Trophoblast cell (in vitro differentiated cells and primary cell): ENCODE results near the gene ZWILCH.
"Not testable (repeated sequence)": the region's sequence is repeated elsewhere in the genome, so short reads cannot be mapped to it uniquely, and the experiment has no call there.

Experiments used
- DNase-seq, 2 donors: peaks; one replicate each; pipeline ENCODE4 v3.0.0-alpha.2; 2016
- H2AFZ ChIP-seq: 2 replicates; pipeline ENCODE4 v1.6.1; 2013; ENCODE audit warnings: low read length, moderate library complexity, mild to moderate bottlenecking; ENCODE audit not compliant: insufficient read depth, poor library complexity
- H2AK5ac ChIP-seq: 2 replicates; pipeline ENCODE4 v1.6.1; 2013; ENCODE audit warnings: mild to moderate bottlenecking, low read length
- H2BK120ac ChIP-seq: 2 replicates; pipeline ENCODE4 v1.6.1; 2013; ENCODE audit warnings: low read length, mild to moderate bottlenecking, moderate library complexity; ENCODE audit not compliant: insufficient read depth, poor library complexity
- H2BK12ac ChIP-seq: 2 replicates; pipeline ENCODE4 v1.6.1; 2013; ENCODE audit warnings: mild to moderate bottlenecking, low read length, moderate library complexity
- H2BK5ac ChIP-seq: 2 replicates; pipeline ENCODE4 v1.6.1; 2013; ENCODE audit warnings: low read length, low read depth, moderate library complexity, mild to moderate bottlenecking; ENCODE audit not compliant: poor library complexity
- H3K14ac ChIP-seq: 2 replicates; pipeline ENCODE4 v1.6.1; 2013; ENCODE audit warnings: mild to moderate bottlenecking, low read length
- H3K18ac ChIP-seq: 2 replicates; pipeline ENCODE4 v1.6.1; 2013; ENCODE audit warnings: mild to moderate bottlenecking, low read length
- H3K23ac ChIP-seq: 2 replicates; pipeline ENCODE4 v1.6.1; 2013; ENCODE audit warnings: low read length
- H3K27ac ChIP-seq: 2 replicates; pipeline ENCODE4 v1.5.1; 2013; ENCODE audit warnings: low read depth, mild to moderate bottlenecking, inconsistent platforms, low read length, moderate library complexity
- H3K27me3 ChIP-seq: 2 replicates; pipeline ENCODE4 v1.6.1; 2013; ENCODE audit warnings: inconsistent platforms, mild to moderate bottlenecking, low read length, moderate library complexity; ENCODE audit not compliant: insufficient read depth
- H3K36me3 ChIP-seq, 2 experiments: 1 replicate in 1 of 2; 2 replicates in 1 of 2; pipeline ENCODE4 v1.6.1; 2013; ENCODE audit warnings: low read length in 2 of 2, mild to moderate bottlenecking in 2 of 2, moderate library complexity in 1 of 2; ENCODE audit not compliant: insufficient read depth in 2 of 2, control insufficient read depth in 1 of 2
- H3K4ac ChIP-seq: 2 replicates; pipeline ENCODE4 v1.6.1; 2013; ENCODE audit warnings: low read depth, mild to moderate bottlenecking, low read length, moderate library complexity
- H3K4me1 ChIP-seq, 2 experiments: 1 replicate in 1 of 2; 2 replicates in 1 of 2; pipeline ENCODE4 v1.6.1; 2013; ENCODE audit warnings: low read length in 2 of 2, mild to moderate bottlenecking in 2 of 2, moderate library complexity in 1 of 2; ENCODE audit not compliant: insufficient read depth in 2 of 2, control insufficient read depth in 1 of 2
- H3K4me2 ChIP-seq: 2 replicates; pipeline ENCODE4 v1.6.1; 2013; ENCODE audit warnings: inconsistent platforms, mild to moderate bottlenecking, low read length, moderate library complexity
- H3K4me3 ChIP-seq: 2 replicates; pipeline ENCODE4 v1.5.1; 2013; ENCODE audit warnings: mild to moderate bottlenecking, low read depth, low read length, inconsistent platforms
- H3K79me1 ChIP-seq: one replicate; pipeline ENCODE4 v1.6.1; 2013; ENCODE audit warnings: low read length
- H3K79me2 ChIP-seq: 2 replicates; pipeline ENCODE4 v1.6.1; 2013; ENCODE audit warnings: low read length, mild to moderate bottlenecking; ENCODE audit not compliant: control insufficient read depth, insufficient read depth, poor library complexity
- H3K9ac ChIP-seq: 2 replicates; pipeline ENCODE4 v1.6.1; 2013; ENCODE audit warnings: mild to moderate bottlenecking, low read length
- H3K9me3 ChIP-seq: 2 replicates; pipeline ENCODE4 v1.6.1; 2013; ENCODE audit warnings: low read depth, mild to moderate bottlenecking, control low read depth, inconsistent platforms, low read length; ENCODE audit not compliant: insufficient read depth
- H4K12ac ChIP-seq: 2 replicates; pipeline ENCODE4 v1.6.1; 2013; ENCODE audit warnings: low read depth, mild to moderate bottlenecking, low read length, moderate library complexity
- H4K8ac ChIP-seq: 2 replicates; pipeline ENCODE4 v1.6.1; 2013; ENCODE audit warnings: low read depth, mild to moderate bottlenecking, low read length, moderate library complexity
- H4K91ac ChIP-seq: one replicate; pipeline ENCODE4 v1.6.1; 2013; ENCODE audit warnings: low read depth, mild to moderate bottlenecking, low read length, moderate library complexity
- WGBS: extraction: QIAGEN DNeasy Blood & Tissue Kit; methylation state at CpG from one replicate; pipeline ENCODE4 v1.1.7; 2013; ENCODE audit warnings: missing lambda C conversion rate; ENCODE audit not compliant: insufficient read length, insufficient coverage; ENCODE audit errors: extremely low coverage; 5-methylcytosine and 5-hydroxymethylcytosine counted together

The ZWILCH gene

GRCh38 chr15:66502491-66502890 lies 2.6 kb upstream of the ZWILCH start:
- Histone ChIP-seq H3K9me3 (no peaks in the 10 kb centered on the region), H4K8ac (no peak overlapping the region), H2AFZ (no peak overlapping the region), H2AK5ac (no peak overlapping the region), H3K4me1 (peaks cover 0 to 3% of the 10 kb centered on the region in 2 experiments), H3K36me3 (peaks cover 19 to 39% of the 10 kb centered on the region in 2 experiments), H2BK120ac (no peak overlapping the region), H3K14ac (no peak overlapping the region), H3K79me2 (peaks cover 15% of the 10 kb centered on the region), H3K9ac (no peak overlapping the region), H3K18ac (no peak overlapping the region), H4K12ac (no peak overlapping the region), H2BK5ac (no peak overlapping the region), H3K23ac (no peak overlapping the region), H3K27ac (no peak overlapping the region), H3K4ac (peak overlapping the region; percentile 26), H2BK12ac (no peak overlapping the region), H3K79me1 (peaks cover 10% of the 10 kb centered on the region), H3K27me3 (no peaks in the 10 kb centered on the region), H3K4me2 (peak overlapping the region; percentile 92), H4K91ac (no peak overlapping the region), H3K4me3 (no peak overlapping the region)
- no CpG with 5 or more reads among the region's 10 CpGs for WGBS
- no peak for DNase-seq

- not testable (repeated sequence) for H2BK5ac ChIP-seq, H3K27ac ChIP-seq, H3K18ac ChIP-seq, H3K4me3 ChIP-seq, H3K23ac ChIP-seq, H3K9ac ChIP-seq, H3K4me1 ChIP-seq, H3K14ac ChIP-seq, H4K8ac ChIP-seq, H3K79me1 ChIP-seq, H2BK12ac ChIP-seq, H2AFZ ChIP-seq, H2AK5ac ChIP-seq, H3K27me3 ChIP-seq, H4K91ac ChIP-seq, H3K9me3 ChIP-seq, H2BK120ac ChIP-seq, H4K12ac ChIP-seq
- Histone ChIP-seq H3K36me3 (peaks cover 21 to 37% of the 10 kb centered on the region in 2 experiments), H3K4me2 (peak overlapping the region; percentile 92), H3K79me2 (peaks cover 15% of the 10 kb centered on the region), H3K4ac (peak overlapping the region; percentile 26)
- peak in 1 of 2 donors; percentile 39 for DNase-seq
- WGBS = no CpG with 5 or more reads among the region's 13 CpGs
Measured at GRCh38 chr15:66503041-66503648, 2.0 kb upstream of the ZWILCH start.

GRCh38 chr15:66503780-66504562 lies 1.2 kb upstream of the ZWILCH start:
- H3K79me2 ChIP-seq = peaks cover 15% of the 10 kb centered on the region
- peak overlapping the region; percentile 50 for H3K14ac ChIP-seq
- H3K23ac ChIP-seq = peak overlapping the region; percentile 80
- H3K27me3 ChIP-seq = no peaks in the 10 kb centered on the region
- H3K4me3 ChIP-seq = peak overlapping the region; percentile 97
- no peaks in the 10 kb centered on the region for H3K9me3 ChIP-seq
- peaks cover 18 to 31% of the 10 kb centered on the region in 2 experiments for H3K36me3 ChIP-seq
- peak overlapping the region; percentile 49 for H4K91ac ChIP-seq
- H3K79me1 ChIP-seq = peaks cover 9% of the 10 kb centered on the region
- peak overlapping the region; percentile 90 for H2AK5ac ChIP-seq
- peak overlapping the region; percentile 92 for H3K4me2 ChIP-seq
- no CpG with 5 or more reads among the region's 12 CpGs for WGBS
- H4K8ac ChIP-seq = peak overlapping the region; percentile 79
- peak overlapping the region; percentile 90 for H3K4ac ChIP-seq
- H2BK120ac ChIP-seq = no peak overlapping the region
- H4K12ac ChIP-seq = peak overlapping the region; percentile 24
- DNase-seq = no peak
- peak overlapping the region; percentile 100 for H3K9ac ChIP-seq
- H3K27ac ChIP-seq = peak overlapping the region; percentile 90
- H2BK5ac ChIP-seq = peak overlapping the region; percentile 11
- peaks cover 0 to 3% of the 10 kb centered on the region in 2 experiments for H3K4me1 ChIP-seq
- peak overlapping the region; percentile 34 for H3K18ac ChIP-seq
- peak overlapping the region; percentile 47 for H2AFZ ChIP-seq
- no peak overlapping the region for H2BK12ac ChIP-seq

GRCh38 chr15:66505430-66505811 lies 295 bp downstream of the ZWILCH start:
- Histone ChIP-seq H3K9me3 (no peaks in the 10 kb centered on the region), H4K8ac (peak overlapping the region; percentile 79), H4K91ac (peak overlapping the region; percentile 83), H2AK5ac (peak overlapping the region; percentile 90), H3K4me2 (peak overlapping the region; percentile 92), H2AFZ (peak overlapping the region; percentile 99), H3K9ac (peak overlapping the region; percentile 83), H3K4me3 (peak overlapping the region; percentile 83), H3K4ac (peak overlapping the region; percentile 92), H3K79me2 (peaks cover 15% of the 10 kb centered on the region), H2BK12ac (peak overlapping the region; percentile 50), H2BK5ac (peak overlapping the region; percentile 83), H3K23ac (no peak overlapping the region), H3K27ac (peak overlapping the region; percentile 90), H3K79me1 (peaks cover 9% of the 10 kb centered on the region), H3K27me3 (no peaks in the 10 kb centered on the region), H3K36me3 (peaks cover 10 to 19% of the 10 kb centered on the region in 2 experiments), H4K12ac (peak overlapping the region; percentile 96), H3K18ac (peak overlapping the region; percentile 90), H2BK120ac (peak overlapping the region; percentile 93), H3K4me1 (peaks cover 0 to 3% of the 10 kb centered on the region in 2 experiments), H3K14ac (peak overlapping the region; percentile 88)
- DNase-seq = peak in 1 of 2 donors; percentile 21
- WGBS = no CpG with 5 or more reads among the region's 13 CpGs
